Kidney (tissue), 14 donors: Measurements from ENCODE around the gene FAAP20. TPM values are rescaled to one million over a fixed set of nuclear protein-coding genes. Genes with fewer than 3 reads are reported as not detected.
A peak's percentile ranks its signal among the peaks of the same experiment; 100 is the strongest.

Experiments
- DNase-seq, 5 donors: peaks; one replicate each; pipeline ENCODE4 v3.0.0-alpha.2; 2013 to 2020
- FAIRE-seq: peaks from 2 replicates; lab custom pipeline; 2012; peaks lifted over from hg19 to GRCh38; lab: Jason Lieb, UNC
- H3K27ac ChIP-seq, 2 donors: one replicate each; pipeline ENCODE4 v1.7.0; 2013; ENCODE audit warnings: low read depth in 2 of 2, low read length in 2 of 2, inconsistent platforms in 1 of 2
- H3K27me3 ChIP-seq: one replicate; pipeline ENCODE4 v1.7.1; 2013; ENCODE audit warnings: low read length, inconsistent platforms; ENCODE audit not compliant: control insufficient read depth, insufficient read depth
- H3K36me3 ChIP-seq, 3 donors: one replicate each; pipeline versions ENCODE4 v1.7.0 to v1.7.1; 2013; ENCODE audit warnings: low read length in 3 of 3, control low read depth in 1 of 3, inconsistent platforms in 1 of 3; ENCODE audit not compliant: insufficient read depth in 3 of 3, control insufficient read depth in 2 of 3
- H3K4me1 ChIP-seq, 3 donors: one replicate each; pipeline versions ENCODE4 v1.7.0 to v1.7.1; 2013; ENCODE audit warnings: low read length in 3 of 3, inconsistent platforms in 1 of 3, low read depth in 1 of 3; ENCODE audit not compliant: control insufficient read depth in 2 of 3, insufficient read depth in 2 of 3
- H3K4me3 ChIP-seq, 3 donors: one replicate each; pipeline versions ENCODE4 v1.7.0 to v1.8.1; 2013; ENCODE audit warnings: low read length in 3 of 3, control low read depth in 1 of 3, inconsistent platforms in 1 of 3
- H3K9ac ChIP-seq, 3 donors: one replicate each; pipeline versions ENCODE4 v1.7.0 to v1.7.1; 2013; ENCODE audit warnings: low read length in 3 of 3, control low read depth in 1 of 3, inconsistent platforms in 1 of 3
- H3K9me3 ChIP-seq, 3 donors: one replicate each; pipeline versions ENCODE4 v1.7.0 to v1.7.1; 2013; ENCODE audit warnings: low read length in 3 of 3, control low read depth in 1 of 3, inconsistent platforms in 1 of 3; ENCODE audit not compliant: control insufficient read depth in 2 of 3, insufficient read depth in 1 of 3
- CTCF ChIP-seq: IDR thresholded peaks from 3 replicates; pipeline ENCODE4 v1.5.1; 2012; ENCODE audit warnings: mild to moderate bottlenecking, moderate library complexity, borderline replicate concordance; ENCODE audit not compliant: insufficient read depth; ENCODE audit errors: extremely low read depth
- intact Hi-C: fragments of 100-400 bp; cut with DNase I; formaldehyde crosslinking; loops from one replicate; pipeline ENCODE4 v1.11.1; 2022
- polyA plus RNA-seq: library from polyadenylated mRNA; stranded (reverse); fragments of 350-450 nt; fragmentation: Illumina TruSeq; extraction: RNeasy Lipid Tissue Mini Kit (QIAGEN cat#74804); gene quantifications from one replicate; pipeline ENCODE4 v1.2.3, GENCODE V29; 2014; ENCODE audit warnings: low read depth, low replicate concordance; ENCODE audit not compliant: insufficient read depth
- total RNA-seq: library from RNA; stranded (reverse); fragmentation: NEBNext Ultra II Directional; extraction: Animal tissue kit (Norgen Biotek cat#: 25700); gene quantifications from one replicate; pipeline ENCODE4 v1.2.1, GENCODE V29; 2021
- donor health status: control.
- donor health status: control.
- donor health status: control.
- donor health status: control.
- donor health status: control.
- donor health status: DM: yes; HTN: yes; CAD: no.
- donor health status: Normal renal cell carcinoma (clear cell type).

FAAP20 gene
- total and polyA plus RNA-seq, 2 donors from 2014 or later, result 69.0 to 109 TPM

GRCh38 chr1:2214541-2215241 lies 20.1 kb upstream of the FAAP20 start:
- no peak for TF ChIP-seq CTCF
- Histone ChIP-seq H3K36me3 (no peaks in the 10 kb centered on the region), H3K4me1 (peaks cover 0 to 27% (median 21%) of the 10 kb centered on the region in 3 donors), H3K9me3 (no peaks in the 10 kb centered on the region), H3K27me3 (no peaks in the 10 kb centered on the region), H3K4me3 (no peak overlapping the region), H3K27ac (peak overlapping the region; percentile 96 to 97), H3K9ac (peak overlapping the region in 2 of 3 donors; percentile 83 to 89)
- DNase-seq (peak in 3 of 5 donors; percentile 81 to 88 (median 82)), FAIRE-seq (no peak)
- intact Hi-C loops, result loop anchor here (10.0 kb wide), 1 partner anchor 100 kb away; no protein-coding TSS in a partner anchor

- Histone ChIP-seq H3K9ac (peak overlapping the region in 2 of 3 donors; percentile 83 to 89), H3K4me3 (peak overlapping the region in 1 of 3 donors; percentile 46), H3K4me1 (peaks cover 0 to 35% (median 25%) of the 10 kb centered on the region in 3 donors), H3K27ac (peak overlapping the region; percentile 96 to 97), H3K36me3 (no peaks in the 10 kb centered on the region), H3K9me3 (no peaks in the 10 kb centered on the region), H3K27me3 (no peaks in the 10 kb centered on the region)
- FAIRE-seq (no peak), DNase-seq (peak; percentile 60 to 93 (median 76))
- TF ChIP-seq CTCF, result no peak
- intact Hi-C loops, result loop anchor here (10.0 kb wide), 1 partner anchor 101 kb away; no protein-coding TSS in a partner anchor
Measured at GRCh38 chr1:2213576-2214505, 19.3 kb upstream of the FAAP20 start.

GRCh38 chr1:2212532-2213491 lies 18.2 kb upstream of the FAAP20 start:
- intact Hi-C loops, result loop anchor here (10.0 kb wide), 1 partner anchor 102 kb away; no protein-coding TSS in a partner anchor
- H3K4me3 ChIP-seq, result peak overlapping the region in 2 of 3 donors; percentile 0 to 46
- H3K36me3 ChIP-seq, result no peaks in the 10 kb centered on the region
- no peaks in the 10 kb centered on the region for H3K27me3 ChIP-seq
- H3K9ac ChIP-seq, result peak overlapping the region in 2 of 3 donors; percentile 56 to 83
- peak overlapping the region; percentile 96 to 97 for H3K27ac ChIP-seq
- DNase-seq (peak; percentile 95 to 98 (median 97)), FAIRE-seq (no peak)
- H3K9me3 ChIP-seq, result no peaks in the 10 kb centered on the region
- TF ChIP-seq CTCF, result no peak
- peaks cover 0 to 46% (median 35%) of the 10 kb centered on the region in 3 donors for H3K4me1 ChIP-seq
